Testis (tissue), 3 donors: ENCODE measurements around the gene RAI1. TPM values are rescaled to one million over a fixed set of nuclear protein-coding genes. Genes with fewer than 3 reads are reported as not detected.

Source experiments
- DNase-seq: peaks from one replicate; pipeline ENCODE4 v3.0.0-alpha.2; 2019
- H3K27ac ChIP-seq, 2 donors: fragments of 200-600 bp; sonication (generic); one replicate each; pipeline ENCODE4 v1.5.1; 2019
- H3K27me3 ChIP-seq: fragments of 200-600 bp; sonication (generic); one replicate; pipeline ENCODE4 v1.5.1; 2019
- H3K36me3 ChIP-seq: fragments of 200-600 bp; sonication (generic); one replicate; pipeline ENCODE4 v1.5.1; 2017; ENCODE audit warnings: low read depth; ENCODE audit errors: missing control alignments
- H3K4me1 ChIP-seq: fragments of 200-600 bp; sonication (generic); one replicate; pipeline ENCODE4 v1.5.1; 2019
- H3K4me3 ChIP-seq, 2 donors: fragments of 200-600 bp; sonication (generic); one replicate each; pipeline ENCODE4 v1.5.1; 2017 to 2019
- H3K9me3 ChIP-seq: fragments of 200-600 bp; sonication (generic); one replicate; pipeline ENCODE4 v1.5.1; 2017
- CTCF ChIP-seq, 3 experiments: fragments of 450-650 bp in 2 of 3; fragments of 200-600 bp in 1 of 3; sonication (generic) in 1 of 3; IDR thresholded peaks; one replicate each; pipeline ENCODE4 v1.5.1; 2016 to 2019; ENCODE audit warnings: antibody characterized with exemption in 3 of 3, mild to moderate bottlenecking in 2 of 3, moderate library complexity in 1 of 3
- POLR2A ChIP-seq: fragments of 450-650 bp; IDR thresholded peaks from one replicate; pipeline ENCODE4 v1.6.1; 2017; ENCODE audit warnings: antibody characterized with exemption, mild to moderate bottlenecking, moderate library complexity
- WGBS, 2 donors: methylation state at CpG; one replicate each; pipeline ENCODE4 v1.1.5; 2018; 5-methylcytosine and 5-hydroxymethylcytosine counted together
- intact Hi-C: fragments of 100-400 bp; cut with DNase I; formaldehyde crosslinking; loops from one replicate; pipeline ENCODE4 v1.15.1; 2023; ENCODE audit warnings: low total_unique reads
- polyA plus RNA-seq: library from polyadenylated mRNA; stranded (reverse); fragments of 350-450 nt; fragmentation: Illumina TruSeq; extraction: RNeasy Lipid Tissue Mini Kit (QIAGEN cat#74804); gene quantifications from one replicate; pipeline ENCODE4 v1.2.3, GENCODE V29; 2014; ENCODE audit warnings: low read depth, low replicate concordance; ENCODE audit not compliant: insufficient read depth
- total RNA-seq, 2 donors: library from RNA; depleted of rRNA; stranded (reverse); fragments of >200 nt; gene quantifications; one replicate each; pipeline ENCODE4 v1.2.3, GENCODE V29; 2016

The RAI1 gene
- total and polyA plus RNA-seq, 3 donors from 2014 or later = 17.5 to 44.5 (median 42.8) TPM

- H3K9me3 ChIP-seq = no peaks in the 10 kb centered on the region
- H3K4me3 ChIP-seq = peak overlapping the region; percentile 37 to 58
- H3K27ac ChIP-seq = peak overlapping the region; percentile 77 to 78
- intact Hi-C loops = loop anchor here (5.0 kb wide), 2 partner anchors 47 to 128 kb away; partner anchors contain the start of gene RAI1
- no peaks in the 10 kb centered on the region for H3K36me3 ChIP-seq
- WGBS, 2 donors = 13 to 35% methylated on average over 41 to 57 of the region's 68 CpGs
- H3K4me1 ChIP-seq = peaks cover 26% of the 10 kb centered on the region
- no peaks in the 10 kb centered on the region for H3K27me3 ChIP-seq
- no peak for TF ChIP-seq POLR2A
- no peak for TF ChIP-seq CTCF (IDR thresholded peaks at IDR 0.05)
- DNase-seq = peak; percentile 70
Observed at GRCh38 chr17:17810084-17810894, 129.0 kb downstream of the RAI1 start.

GRCh38 chr17:17810895-17811248, 129.6 kb downstream of the RAI1 start:
- no peaks in the 10 kb centered on the region for H3K36me3 ChIP-seq
- no peaks in the 10 kb centered on the region for H3K9me3 ChIP-seq
- intact Hi-C loops = loop anchor here (5.0 kb wide), 2 partner anchors 46 to 129 kb away; partner anchors contain the start of gene RAI1
- H3K4me3 ChIP-seq = peak overlapping the region; percentile 37 to 58
- peak overlapping the region in 1 of 2 donors; percentile 78 for H3K27ac ChIP-seq
- H3K27me3 ChIP-seq = no peaks in the 10 kb centered on the region
- no peak for DNase-seq
- peaks cover 28% of the 10 kb centered on the region for H3K4me1 ChIP-seq
- 56 to 67% methylated on average over 25 to 27 of the region's 27 CpGs for WGBS, 2 donors
- TF ChIP-seq POLR2A (no peak), CTCF (IDR thresholded peaks at IDR 0.05) (no peak)

- no peaks in the 10 kb centered on the region for H3K36me3 ChIP-seq
- H3K4me1 ChIP-seq = peaks cover 28% of the 10 kb centered on the region
- no peak for TF ChIP-seq CTCF (IDR thresholded peaks at IDR 0.05)
- no peak for TF ChIP-seq POLR2A
- no peak overlapping the region for H3K4me3 ChIP-seq
- no peaks in the 10 kb centered on the region for H3K9me3 ChIP-seq
- 18 to 20% methylated on average over 15 of the region's 15 CpGs for WGBS, 2 donors
- peak; percentile 43 for DNase-seq
- intact Hi-C loops = loop anchor here (5.0 kb wide), 2 partner anchors 46 to 129 kb away; partner anchors contain the start of gene RAI1
- no peaks in the 10 kb centered on the region for H3K27me3 ChIP-seq
- H3K27ac ChIP-seq = peak overlapping the region in 1 of 2 donors; percentile 50
Observed at GRCh38 chr17:17811381-17812210, 130.3 kb downstream of the RAI1 start.

- no peaks in the 10 kb centered on the region for H3K36me3 ChIP-seq
- no peaks in the 10 kb centered on the region for H3K9me3 ChIP-seq
- H3K27ac ChIP-seq = peak overlapping the region; percentile 47 to 50
- 27 to 36% methylated on average over 6 to 59 of the region's 59 CpGs for WGBS, 2 donors
- H3K27me3 ChIP-seq = no peaks in the 10 kb centered on the region
- TF ChIP-seq CTCF (IDR thresholded peaks at IDR 0.05) (peak; percentile 99 to 100 (median 99)), POLR2A (no peak)
- H3K4me3 ChIP-seq = peak overlapping the region; percentile 21 to 47
- intact Hi-C loops = loop anchor here (5.0 kb wide), 2 partner anchors 45 to 130 kb away; partner anchors contain the start of gene RAI1
- DNase-seq = peak; percentile 81
- peaks cover 28% of the 10 kb centered on the region for H3K4me1 ChIP-seq
Observed at GRCh38 chr17:17812211-17813054, 131.2 kb downstream of the RAI1 start.
